K562 (cell line): ENCODE data around the gene ZBTB24. TPM values are rescaled to one million over a fixed set of nuclear protein-coding genes. Genes with fewer than 3 reads are reported as not detected.

Experiments
- ATAC-seq: fragments of 200-7000 bp; cut with Tn5 transposase; 3 replicates; pipeline ENCODE4 v1.9.1; 2020; ENCODE audit warnings: moderate library complexity
- BruUV-seq: library from RNA; stranded (reverse); fragments of 400-500 nt; replicated peaks from 2 replicates; lab custom pipeline; 2021; lab: Mats Ljungman, UMichigan
- CTCF ChIA-PET: fragments of 300-600 bp; formaldehyde crosslinking; extraction: SDS; loops from one replicate; lab custom pipeline; 2021; ENCODE audit warnings: low intra/inter-chr PET ratio; lab: Yijun Ruan, JAX
- POLR2A ChIA-PET: fragments of 300-600, 350-650 bp; sonication (Branson Sonifier 250); formaldehyde crosslinking; extraction: SDS; loops from one replicate; lab custom pipeline; 2021; ENCODE audit warnings: antibody characterized with exemption, inconsistent platforms; lab: Yijun Ruan, JAX
- DNase-seq, 4 experiments: peaks; one replicate each; pipeline versions ENCODE4 v3.0.0 to v3.0.0-alpha.2; 2011 to 2018; ENCODE audit warnings: low spot score in 3 of 4, mixed read lengths in 3 of 4; ENCODE audit errors: extremely low read depth in 1 of 4
- FAIRE-seq: peaks from 2 replicates; lab custom pipeline; 2011; peaks lifted over from hg19 to GRCh38; lab: Jason Lieb, UNC
- H2AFZ ChIP-seq: 2 replicates; pipeline ENCODE4 v1.6.0; 2011; ENCODE audit warnings: low read depth, low read length, control low read depth, inconsistent platforms
- H3K27ac ChIP-seq: fragments of 200-600 bp; 3 replicates; pipeline ENCODE4 v1.8.0; 2011; ENCODE audit warnings: low read depth, mild to moderate bottlenecking, control low read depth, inconsistent platforms, low read length, moderate library complexity, mixed read lengths; ENCODE audit errors: extremely low read depth
- H3K27me3 ChIP-seq, 2 experiments: fragments of 300-600 bp in 1 of 2; 2 replicates in 1 of 2; 3 replicates in 1 of 2; pipeline versions ENCODE4 v1.6.0 to v1.8.0; 2011; ENCODE audit warnings: inconsistent platforms in 2 of 2, low read length in 2 of 2, mild to moderate bottlenecking in 1 of 2, mixed read lengths in 1 of 2, moderate library complexity in 1 of 2; ENCODE audit not compliant: control insufficient read depth in 2 of 2, insufficient read depth in 2 of 2
- H3K36me3 ChIP-seq: fragments of 300-600 bp; 3 replicates; pipeline ENCODE4 v1.8.0; 2011; ENCODE audit warnings: mild to moderate bottlenecking, low read length, inconsistent platforms; ENCODE audit not compliant: control insufficient read depth, insufficient read depth
- H3K4me1 ChIP-seq, 2 experiments: fragments of 200-600 bp in 1 of 2; replicated peaks in 1 of 2; 2 replicates in 1 of 2; 3 replicates in 1 of 2; pipeline versions ENCODE4 v1.5.1 to v1.8.0; 2011; ENCODE audit warnings: inconsistent platforms in 2 of 2, low read length in 2 of 2, mild to moderate bottlenecking in 1 of 2, mixed read lengths in 1 of 2, moderate library complexity in 1 of 2; ENCODE audit not compliant: control insufficient read depth in 2 of 2, insufficient read depth in 2 of 2
- H3K4me2 ChIP-seq: 2 replicates; pipeline ENCODE4 v1.6.1; 2011; ENCODE audit warnings: low read length, control low read depth, inconsistent platforms, mixed read lengths; ENCODE audit not compliant: insufficient read depth
- H3K4me3 ChIP-seq: fragments of 200-600 bp; sonication (generic), shearing (Covaris generic); 2 replicates; pipeline ENCODE4 v1.5.1; 2016; ENCODE audit warnings: control low read depth, inconsistent platforms
- H3K79me2 ChIP-seq: fragments of 200-600 bp; 3 replicates; pipeline ENCODE4 v1.8.0; 2011; ENCODE audit warnings: low read length, inconsistent platforms; ENCODE audit not compliant: control insufficient read depth, insufficient read depth
- H3K9ac ChIP-seq, 2 experiments: 2 replicates each; pipeline versions ENCODE4 v1.6.0 to v1.6.1; 2011; ENCODE audit warnings: low read depth in 2 of 2, low read length in 2 of 2, control low read depth in 1 of 2, inconsistent platforms in 1 of 2, mild to moderate bottlenecking in 1 of 2, mixed read lengths in 1 of 2; ENCODE audit not compliant: insufficient read depth in 1 of 2
- H3K9me1 ChIP-seq: one replicate; pipeline ENCODE4 v1.6.0; 2011; ENCODE audit warnings: inconsistent platforms, mild to moderate bottlenecking, low read length, moderate library complexity; ENCODE audit not compliant: control insufficient read depth, insufficient read depth
- H3K9me3 ChIP-seq: replicated peaks from 2 replicates; pipeline ENCODE4 v1.5.1; 2011; ENCODE audit warnings: low read depth, low read length, inconsistent platforms; ENCODE audit not compliant: control insufficient read depth, insufficient read depth
- H4K20me1 ChIP-seq: replicated peaks from 2 replicates; pipeline ENCODE4 v1.6.1; 2011; ENCODE audit warnings: low read length, inconsistent platforms, mixed read lengths; ENCODE audit not compliant: control insufficient read depth, insufficient read depth
- CBFA2T3 ChIP-seq: fragments of 450-650 bp; IDR thresholded peaks from 2 replicates; pipeline ENCODE4 v1.6.1; 2017
- HDAC6 ChIP-seq: IDR thresholded peaks from 2 replicates; pipeline ENCODE4 v1.6.1; 2012; ENCODE audit warnings: low read depth, mild to moderate bottlenecking, control low read depth, inconsistent platforms, low read length, moderate library complexity
- KLF6 ChIP-seq: fragments of 250-450 bp; sonication (Bioruptor Pico); IDR thresholded peaks from 2 replicates; pipeline ENCODE4 v1.4.0; 2020; ENCODE audit warnings: mild to moderate bottlenecking, moderate library complexity, borderline replicate concordance
- MXI1 ChIP-seq: IDR thresholded peaks from 2 replicates; pipeline ENCODE4 v1.6.1; 2011; ENCODE audit warnings: low read depth, mild to moderate bottlenecking, improper control_type of control experiment, low read length
- PTRF ChIP-seq: fragments of 450-650 bp; IDR thresholded peaks from 2 replicates; pipeline ENCODE4 v1.6.1; 2016; ENCODE audit warnings: mild to moderate bottlenecking, missing genetic modification characterization, missing compliant biosample characterization
- SPI1 ChIP-seq: IDR thresholded peaks from 2 replicates; pipeline ENCODE4 v1.6.1; 2011; ENCODE audit warnings: low read depth, low read length, control low read depth, borderline replicate concordance
- STAT5B ChIP-seq: fragments of 250-450 bp; sonication (Bioruptor Pico); IDR thresholded peaks from 2 replicates; pipeline ENCODE4 v1.8.0; 2021; ENCODE audit warnings: mild to moderate bottlenecking, inconsistent platforms
- ZBTB26 ChIP-seq: fragments of 450-650 bp; formaldehyde crosslinking; IDR thresholded peaks from 2 replicates; pipeline ENCODE4 v1.4.0; 2022; ENCODE audit warnings: missing genetic modification characterization
- ZNF316 ChIP-seq: fragments of 450-650 bp; IDR thresholded peaks from 2 replicates; pipeline ENCODE4 v1.6.1; 2016
- ZNF589 ChIP-seq: fragments of 200-800 bp; sonication (Bioruptor generic); IDR thresholded peaks from 2 replicates; pipeline ENCODE4 v1.6.1; 2016; ENCODE audit warnings: low read depth, missing genetic modification characterization, missing compliant biosample characterization
- ZNF695 ChIP-seq: fragments of 450-650 bp; formaldehyde crosslinking; IDR thresholded peaks from 2 replicates; pipeline ENCODE4 v1.4.0; 2020; ENCODE audit warnings: mild to moderate bottlenecking, moderate library complexity
- WGBS: fragments of 100-300 bp; shearing (Covaris generic); methylation state at CpG from one replicate; pipeline ENCODE4 v1.1.6; 2016; ENCODE audit warnings: low coverage, mixed read lengths; ENCODE audit not compliant: insufficient coverage; ENCODE audit errors: missing lambda C conversion rate; 5-methylcytosine and 5-hydroxymethylcytosine counted together
- in situ Hi-C: fragments of 300-500 bp; cut with MboI; formaldehyde crosslinking; loops from 4 replicates; pipeline ENCODE4 v1.15.0; 2018; ENCODE audit warnings: inconsistent platforms, mixed read lengths
- intact Hi-C: fragments of 100-400 bp; cut with micrococcal nuclease; formaldehyde crosslinking; loops from 2 replicates; pipeline ENCODE4 v1.14.2; 2022
- polyA plus RNA-seq, 8 experiments: library from polyadenylated mRNA; depleted of rRNA in 4 of 8; stranded (reverse) in 5 of 8; unstranded in 3 of 8; fragments of >200 nt; fragmentation: Nextera tagmentation in 2 of 8; fragmentation: Illumina TruSeq in 1 of 8; extraction: Ambion mirVana in 2 of 8; extraction: Trizol in 1 of 8; gene quantifications; 2 replicates each; pipeline versions ENCODE4 v1.2.1 to v1.2.3, GENCODE V29; 2011 to 2014; ENCODE audit warnings: inconsistent platforms in 1 of 8, missing spikeins in 1 of 8
- total RNA-seq, 7 experiments: library from RNA; depleted of rRNA in 6 of 7; stranded (reverse); fragments of >200 nt in 6 of 7; fragmentation: Illumina TruSeq in 2 of 7; extraction: Trizol in 2 of 7; gene quantifications; 2 replicates each; pipeline versions ENCODE4 v1.2.1 to v1.2.3, GENCODE V29; 2011 to 2021; ENCODE audit warnings: low replicate concordance in 1 of 7

The ZBTB24 gene
- total and polyA plus RNA-seq, 9 of the 15 experiments (the other 6 are each of a cell fraction or from before 2014, with no cell fraction given), result 2.0 to 16.7 (median 8.3) TPM

- CTCF ChIA-PET, result no interaction called here
- peaks cover 2% of the 10 kb centered on the region; the same call in 1 of the 3 replicates for H3K79me2 ChIP-seq
- H3K27ac ChIP-seq, result no peak overlapping the region
- H3K9me1 ChIP-seq, result no peaks in the 10 kb centered on the region
- H2AFZ ChIP-seq, result no peak overlapping the region
- intact Hi-C loops (no loop called here), in situ Hi-C loops (no loop called here)
- ATAC-seq, result no peak
- H3K4me3 ChIP-seq, result no peak overlapping the region
- no peak for DNase-seq
- TF ChIP-seq PTRF (tag), result no peak
- peak; percentile 36; the same call in 1 of the 2 replicates for TF ChIP-seq CBFA2T3
- TF ChIP-seq SPI1, result peak; percentile 50; the same call in 1 of the 2 replicates
- no peak for TF ChIP-seq KLF6
- no peaks in the 10 kb centered on the region for H3K27me3 ChIP-seq
- 59% methylated on average over 5 of the region's 5 CpGs for WGBS
- POLR2A ChIA-PET, result interaction anchor here (1.7 kb wide), 1 partner anchor 14 kb away, joined by 5 read pairs; no protein-coding TSS in a partner anchor
- no peak overlapping the region for H3K4me2 ChIP-seq
- H3K9me3 ChIP-seq, result no peaks in the 10 kb centered on the region
- peaks cover 26% of the 10 kb centered on the region for H3K36me3 ChIP-seq
- H3K9ac ChIP-seq, result no peak overlapping the region
- BruUV-seq, result no TSS peak
- no peak for FAIRE-seq
- H4K20me1 ChIP-seq, result no peaks in the 10 kb centered on the region
- H3K4me1 ChIP-seq, result peaks cover 5 to 22% of the 10 kb centered on the region in 2 experiments; a peak in 4 of 5 replicates
Measured at GRCh38 chr6:109458774-109459531, 24.1 kb downstream of the ZBTB24 start.

DNA sequence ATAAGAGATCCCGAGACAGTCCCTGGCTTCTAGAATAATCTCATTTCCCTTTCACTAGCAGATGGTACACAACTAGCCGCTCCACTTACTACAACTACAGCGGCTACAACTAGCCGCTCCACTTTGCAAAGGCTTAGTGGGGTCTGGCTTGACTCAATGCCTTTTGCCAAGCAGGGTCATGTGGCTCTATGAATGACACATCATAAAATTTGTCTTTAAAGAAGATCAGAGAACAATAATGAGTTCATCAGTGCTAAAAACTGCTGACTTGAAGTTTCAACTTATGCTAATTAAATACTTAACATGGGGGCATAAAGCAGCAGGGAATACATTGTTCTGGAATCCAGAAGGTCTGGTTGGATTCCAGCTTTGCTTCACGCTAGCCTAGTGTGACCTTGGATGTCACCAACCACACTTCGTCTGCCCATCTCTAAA, 25.4 kb downstream of the ZBTB24 start:
- WGBS, result 84% methylated on average over 6 of the region's 6 CpGs
- H3K27ac ChIP-seq, result no peak overlapping the region
- in situ Hi-C loops, result no loop called here
- no peaks in the 10 kb centered on the region for H4K20me1 ChIP-seq
- H3K79me2 ChIP-seq, result no peaks in the 10 kb centered on the region; the same call in 2 of the 3 replicates
- ChIA-PET CTCF (no interaction called here), POLR2A (interaction anchor here (0.6 to 8.2 kb wide), 3 partner anchors 12 to 133 kb away, joined by 3 to 92 read pairs (median 4); partner anchors contain the start of genes PPIL6 and SMPD2)
- intact Hi-C loops, result no loop called here
- H3K27me3 ChIP-seq, result no peaks in the 10 kb centered on the region
- H3K4me1 ChIP-seq, result peaks cover 5 to 29% of the 10 kb centered on the region in 2 experiments; a peak in 4 of 5 replicates
- H3K9ac ChIP-seq, result no peak overlapping the region; a peak in 1 of 4 replicates
- H3K9me3 ChIP-seq, result no peaks in the 10 kb centered on the region
- H2AFZ ChIP-seq, result no peak overlapping the region
- ATAC-seq (no peak), DNase-seq (no peak), FAIRE-seq (peak; percentile 69)
- BruUV-seq, result no TSS peak
- no peak overlapping the region for H3K4me2 ChIP-seq
- H3K36me3 ChIP-seq, result peaks cover 14% of the 10 kb centered on the region
- H3K4me3 ChIP-seq, result no peak overlapping the region
- H3K9me1 ChIP-seq, result no peaks in the 10 kb centered on the region
- no peak for TF ChIP-seq ZBTB26 (CRISPR knock-in tag)
- no peak for TF ChIP-seq HDAC6
- TF ChIP-seq MXI1, result no peak
- TF ChIP-seq STAT5B, result no peak
- TF ChIP-seq ZNF316, result peak; percentile 98
- TF ChIP-seq ZNF695, result no peak
- no peak for TF ChIP-seq ZNF589 (CRISPR knock-in tag)
